ENCODE data around the gene UGT2B28.
A peak's percentile ranks its signal among the peaks of the same experiment; 100 is the strongest.
"Not testable (repeated sequence)": the region's sequence is repeated elsewhere in the genome, so short reads cannot be mapped to it uniquely, and the experiment has no call there.

The UGT2B28 gene

GRCh38 chr4:69280081-69280480, at the start of gene UGT2B28:
UGT2B28 (plus strand) TSS chr4:69280475; CDS start chr4:69280501, 26 bp downstream.
- not testable (repeated sequence) for DNase-seq

DNA sequence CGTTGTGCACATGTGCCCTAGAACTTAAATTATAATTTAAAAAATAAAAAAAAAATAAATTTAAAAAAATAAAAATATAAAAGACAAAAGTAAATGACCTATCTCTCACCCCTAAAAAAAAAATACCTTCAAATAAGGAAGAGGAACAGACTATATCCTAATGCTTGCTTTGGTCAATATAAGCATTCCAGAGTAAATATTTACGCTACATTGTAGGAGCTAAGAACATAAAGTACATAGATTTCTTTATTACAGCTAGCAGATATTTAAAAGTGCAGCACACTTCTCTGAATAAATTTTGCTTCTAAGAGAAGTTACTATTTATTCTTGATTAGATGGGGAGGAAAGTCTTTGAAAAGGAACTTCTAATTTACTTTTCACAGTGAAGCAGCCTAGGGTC, 41.2 kb upstream of the UGT2B28 start:
- DNase-seq = no peak

DNA sequence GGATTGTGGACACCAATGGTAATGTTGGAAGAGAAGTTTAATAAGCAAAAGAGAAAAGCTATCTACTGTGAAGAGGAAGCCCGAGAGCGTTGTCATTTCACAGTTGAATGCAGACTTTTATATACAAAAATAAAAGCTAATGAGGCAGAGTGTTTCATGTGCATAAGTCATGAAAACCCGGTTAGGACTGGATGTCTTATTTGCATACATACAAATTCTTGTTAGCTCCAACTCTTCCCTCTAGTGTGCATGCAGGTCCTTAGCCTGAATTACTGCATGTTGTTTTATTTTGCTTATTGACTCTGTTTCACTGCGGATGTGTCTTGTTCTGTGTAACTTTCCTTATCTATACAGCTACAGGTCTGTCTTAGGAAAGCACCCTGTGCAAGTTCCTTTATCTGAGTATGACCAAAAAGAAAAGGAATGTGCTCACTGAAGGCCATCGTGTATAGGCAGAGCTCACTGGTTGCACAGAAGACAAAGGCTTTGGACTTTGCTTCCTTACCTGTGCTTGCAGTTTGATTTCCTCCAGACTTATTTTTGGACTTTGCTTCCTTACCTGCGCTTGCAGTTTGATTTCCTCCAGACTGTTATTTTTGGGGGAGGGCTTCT, 40.6 kb upstream of the UGT2B28 start:
- no peak for DNase-seq

DNA sequence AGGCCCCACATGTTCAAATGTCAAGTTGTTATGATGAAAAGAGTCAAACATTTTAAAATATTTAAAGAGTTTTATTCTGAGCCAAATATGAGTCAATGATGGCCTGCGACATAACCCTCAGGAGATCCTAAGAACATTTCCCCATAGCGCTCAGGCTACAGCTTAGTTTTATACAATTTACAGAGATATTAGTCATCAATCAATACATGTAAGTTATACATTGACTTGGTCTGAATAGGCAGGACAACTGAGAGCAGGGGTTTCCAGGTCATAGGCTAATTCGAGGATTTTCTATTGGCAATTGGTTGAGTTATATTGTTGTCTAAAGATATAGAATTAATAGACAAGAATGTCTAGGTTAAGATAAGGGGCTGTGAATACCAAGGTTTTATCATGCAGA, 39.5 kb upstream of the UGT2B28 start:
- DNase-seq = not testable (repeated sequence)

DNA sequence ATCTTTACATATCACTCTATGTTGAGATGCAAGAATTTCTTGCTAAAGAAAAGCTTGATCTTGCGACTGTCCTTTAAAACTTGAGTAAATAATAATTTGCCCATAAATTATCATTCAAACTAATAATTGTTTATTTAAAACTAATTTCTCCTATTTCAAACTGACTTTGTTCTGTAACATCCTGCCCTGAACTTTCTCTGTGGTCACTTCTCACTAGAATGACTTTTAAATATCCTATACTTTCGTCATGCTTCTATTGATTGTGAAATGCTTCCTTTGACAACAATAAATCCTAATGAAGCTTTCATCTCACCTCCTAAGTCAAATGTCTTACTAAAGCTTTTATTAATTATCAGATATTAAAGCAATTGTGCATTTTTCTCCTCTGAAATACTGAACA, 38.5 kb upstream of the UGT2B28 start:
- not testable (repeated sequence) for DNase-seq

- DNase-seq = not testable (repeated sequence)
These were observed 37.6 kb upstream of the UGT2B28 start for GRCh38 chr4:69242562-69243240.

DNA sequence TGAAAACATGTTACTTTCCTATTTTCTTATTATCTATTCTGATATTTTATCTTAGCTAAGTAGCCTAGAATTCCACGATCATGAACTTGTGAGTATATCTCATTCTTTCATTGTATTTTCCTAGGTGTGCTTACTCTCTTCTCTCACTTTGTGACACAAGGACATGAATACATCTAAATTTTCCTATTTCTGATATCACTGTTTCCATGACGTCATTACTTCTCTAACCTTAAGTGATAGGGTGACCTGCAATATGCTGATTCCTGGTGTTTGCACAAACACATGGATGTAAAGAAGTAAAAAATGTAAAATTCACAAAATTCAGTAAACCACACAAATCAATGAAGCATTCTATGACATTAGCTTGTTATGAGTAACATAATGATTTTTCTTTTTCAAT, 29.4 kb upstream of the UGT2B28 start:
- DNase-seq = not testable (repeated sequence)

DNA sequence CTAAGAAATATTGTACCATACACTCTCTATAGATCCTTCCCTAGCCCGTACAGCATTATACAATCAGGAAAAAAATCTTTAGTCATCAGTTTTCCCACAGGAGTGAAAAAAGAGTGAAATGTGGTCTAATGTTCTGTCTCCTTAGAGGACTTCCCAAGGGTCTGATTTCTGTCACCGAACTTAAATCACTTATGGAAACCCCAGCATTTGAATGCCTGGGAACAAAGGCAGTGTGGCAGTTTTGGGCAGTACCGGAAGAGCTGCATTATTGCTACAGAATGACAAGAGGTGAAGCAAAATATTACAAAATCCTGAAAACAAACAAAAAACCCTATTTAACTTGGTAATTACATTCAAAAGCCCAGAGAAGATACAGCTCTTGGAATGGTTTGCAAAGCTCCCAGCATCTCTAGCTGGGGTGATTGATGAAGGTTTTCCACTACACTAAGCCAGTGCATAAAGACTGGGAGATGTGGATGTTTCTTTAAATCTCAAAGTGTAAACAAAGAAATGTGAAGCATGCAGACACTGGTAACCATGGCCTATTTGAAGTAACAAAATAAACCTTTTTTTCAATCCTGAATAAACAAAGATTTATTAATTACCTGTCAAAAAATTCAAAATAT, 27.0 kb upstream of the UGT2B28 start:
- not testable (repeated sequence) for DNase-seq

DNA sequence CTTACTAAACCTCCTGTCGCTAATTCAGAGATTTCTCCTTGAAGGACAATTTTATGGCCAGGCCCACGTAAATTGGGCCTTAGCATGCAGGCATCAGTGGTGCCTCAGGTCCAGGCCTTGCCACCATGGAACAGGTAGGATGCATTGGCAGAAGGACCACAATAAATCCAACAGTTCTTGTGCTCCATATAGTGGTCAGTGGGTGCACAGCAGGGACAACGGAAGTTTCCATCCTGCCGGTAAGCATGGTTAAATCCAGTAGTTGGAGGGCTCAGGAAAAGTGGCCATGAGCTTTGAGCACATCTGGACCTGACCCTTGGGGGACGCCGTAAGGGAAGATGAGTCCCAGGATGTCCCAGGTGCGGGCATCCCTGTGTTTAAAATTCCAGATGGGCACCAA, 11.7 kb upstream of the UGT2B28 start:
- DNase-seq = not testable (repeated sequence)

- not testable (repeated sequence) for DNase-seq
These were observed 16.1 kb downstream of the UGT2B28 start for GRCh38 chr4:69296356-69296755.

GRCh38 chr4:69308426-69309033, 28.3 kb downstream of the UGT2B28 start:
- not testable (repeated sequence) for DNase-seq

- DNase-seq = peak; percentile 39
These were observed 29.3 kb downstream of the UGT2B28 start for GRCh38 chr4:69309549-69310076.

DNA sequence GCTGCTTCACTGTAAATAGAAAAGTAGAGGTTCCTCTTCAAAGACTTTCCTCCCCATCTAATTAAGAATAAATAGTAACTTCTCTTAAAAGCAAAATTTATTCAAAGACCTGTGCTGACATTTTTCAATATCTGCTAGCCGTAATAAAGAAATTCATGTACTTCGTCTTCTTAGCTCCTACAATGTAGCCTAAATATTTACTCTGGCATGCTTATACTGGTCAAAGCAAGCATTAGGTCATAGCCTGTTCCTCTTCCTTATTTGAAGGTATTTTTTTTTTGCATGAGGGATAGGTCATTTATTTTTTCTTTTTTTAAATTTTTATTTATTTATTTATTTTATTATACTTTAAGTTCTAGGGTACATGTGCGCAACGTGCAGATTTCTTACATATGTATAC, 30.0 kb downstream of the UGT2B28 start:
- DNase-seq = not testable (repeated sequence)

- peak; percentile 41 for DNase-seq
These were observed 37.5 kb downstream of the UGT2B28 start for GRCh38 chr4:69317669-69318298.

- peak; percentile 64 for DNase-seq
These were observed 41.0 kb downstream of the UGT2B28 start for GRCh38 chr4:69321153-69321729.

DNA sequence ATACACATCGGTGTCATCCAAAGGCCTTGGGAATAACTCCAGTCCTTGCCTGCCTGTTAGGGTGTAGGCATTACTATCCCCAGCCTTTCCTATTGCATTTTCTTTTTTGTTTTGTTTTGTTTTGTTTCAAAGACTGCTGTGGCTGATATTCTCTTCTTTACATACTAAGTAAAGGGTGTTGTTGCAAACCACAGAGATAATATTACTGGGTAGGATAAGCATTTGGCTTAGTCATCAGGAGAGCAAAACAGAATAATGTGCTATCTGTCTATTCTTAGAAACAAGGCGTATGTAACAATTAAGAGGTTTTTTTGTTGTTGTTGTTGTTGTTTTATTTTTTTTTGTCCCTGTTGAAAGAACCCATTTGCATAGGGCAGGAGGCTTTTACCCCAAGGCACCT, 41.8 kb downstream of the UGT2B28 start:
- peak; percentile 50 for DNase-seq

- DNase-seq = no peak
These were observed 43.0 kb downstream of the UGT2B28 start for GRCh38 chr4:69323284-69323683.

GRCh38 chr4:69330345-69331047, 50.2 kb downstream of the UGT2B28 start:
- no peak for DNase-seq

- not testable (repeated sequence) for DNase-seq
These were observed 51.0 kb downstream of the UGT2B28 start for GRCh38 chr4:69331304-69331703.

- not testable (repeated sequence) for DNase-seq
These were observed 55.2 kb downstream of the UGT2B28 start for GRCh38 chr4:69335485-69335884.

DNA sequence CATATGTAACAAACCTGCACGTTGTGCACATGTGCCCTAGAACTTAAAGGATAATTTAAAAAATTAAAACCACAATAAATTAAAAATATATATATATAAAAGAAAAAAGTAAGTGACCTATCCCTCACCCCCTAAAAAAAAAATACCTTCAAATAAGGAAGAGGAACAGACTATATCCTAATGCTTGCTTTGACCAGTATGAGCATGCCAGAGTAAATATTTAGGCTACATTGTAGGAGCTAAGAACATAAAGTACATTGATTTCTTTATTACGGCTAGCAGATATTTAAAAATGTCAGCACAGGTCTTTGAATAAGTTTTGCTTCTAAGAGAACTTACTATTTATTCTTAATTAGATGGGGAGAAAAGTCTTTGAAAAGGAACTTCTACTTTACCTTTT, 62.8 kb downstream of the UGT2B28 start:
- DNase-seq = not testable (repeated sequence)
